ENCODE measurements around the gene NAGK.

The NAGK gene

DNA sequence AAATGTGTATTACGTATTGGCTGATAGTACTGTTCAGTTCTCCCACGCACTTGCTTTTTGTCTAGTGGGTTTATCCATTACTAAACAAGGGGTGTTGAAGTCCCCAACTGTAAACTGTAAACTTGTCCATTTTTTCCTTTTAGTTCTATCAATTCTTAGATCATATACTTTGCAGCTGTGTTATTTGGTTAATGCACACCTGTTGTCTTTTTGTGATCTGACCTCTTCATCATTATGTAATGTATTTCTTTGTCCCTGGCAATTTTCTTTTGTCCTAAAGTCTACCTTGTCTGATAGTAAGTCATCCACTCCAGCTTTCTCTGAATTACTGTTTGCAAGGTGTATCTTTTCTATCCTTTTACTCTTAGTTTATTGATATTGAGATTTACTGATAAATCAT lies 39.6 kb downstream of the NAGK start:
- DNase-seq (ENCODE audit: low read depth), result no peak

DNA sequence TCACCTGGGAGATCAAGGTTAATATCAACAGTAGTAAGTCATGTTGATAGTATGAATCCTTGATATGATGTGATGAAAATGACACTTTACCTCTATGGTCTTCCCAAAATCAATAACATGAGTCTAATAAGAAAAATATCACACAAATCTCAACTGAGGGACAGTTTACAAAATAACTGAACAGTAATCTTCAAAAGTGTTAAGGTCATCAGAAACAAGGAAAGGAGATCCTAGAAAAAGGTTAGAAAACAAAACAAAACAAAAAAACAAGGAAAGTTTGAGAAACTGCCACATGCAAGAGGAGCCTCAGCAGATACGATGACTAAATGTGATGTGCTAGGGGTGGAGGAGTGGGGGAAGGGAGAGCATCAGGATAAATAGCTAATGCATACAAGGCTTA lies 45.4 kb downstream of the NAGK start:
- no peak for DNase-seq (ENCODE audit: low read depth)

DNA sequence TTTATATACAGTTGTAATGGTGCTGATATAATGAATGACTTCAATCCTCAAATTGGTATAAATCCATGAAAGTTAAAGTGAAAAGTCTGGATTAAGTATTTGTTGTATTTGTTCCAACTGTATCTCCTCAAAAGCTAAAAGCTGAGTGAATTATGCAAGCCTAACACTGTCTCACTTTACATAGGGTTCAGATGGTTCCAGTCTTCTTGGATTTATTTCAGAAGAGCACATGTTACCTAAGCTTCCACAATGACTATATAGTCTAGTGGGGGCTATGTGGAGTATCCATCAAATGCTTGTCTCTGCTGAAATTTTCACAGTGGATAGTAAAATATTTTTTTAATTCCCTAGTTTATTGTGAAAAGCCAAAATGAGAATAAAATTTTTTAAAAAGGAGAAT lies 48.6 kb downstream of the NAGK start:
- no peak for DNase-seq (ENCODE audit: low read depth)

DNA sequence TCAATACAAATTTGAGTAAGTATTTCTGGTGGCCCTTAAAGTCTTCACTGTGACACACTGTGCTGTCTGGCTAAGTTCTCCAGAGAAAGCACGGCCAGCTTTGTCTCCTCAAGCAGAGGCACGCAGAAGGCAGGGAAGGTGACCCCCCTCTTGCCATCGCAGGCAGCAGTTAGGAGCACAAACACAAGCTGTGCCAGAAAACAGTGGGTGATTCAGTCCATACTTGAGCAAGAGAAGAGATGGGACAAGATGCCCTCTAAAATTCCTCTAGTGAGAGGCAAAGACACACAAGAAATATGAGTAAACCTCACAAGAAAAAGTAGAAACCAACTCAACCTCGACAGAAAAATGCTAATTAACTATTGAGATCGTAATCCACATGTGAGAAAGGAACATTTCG lies 51.7 kb downstream of the NAGK start:
- DNase-seq (ENCODE audit: low read depth), result peak; percentile 56

DNA sequence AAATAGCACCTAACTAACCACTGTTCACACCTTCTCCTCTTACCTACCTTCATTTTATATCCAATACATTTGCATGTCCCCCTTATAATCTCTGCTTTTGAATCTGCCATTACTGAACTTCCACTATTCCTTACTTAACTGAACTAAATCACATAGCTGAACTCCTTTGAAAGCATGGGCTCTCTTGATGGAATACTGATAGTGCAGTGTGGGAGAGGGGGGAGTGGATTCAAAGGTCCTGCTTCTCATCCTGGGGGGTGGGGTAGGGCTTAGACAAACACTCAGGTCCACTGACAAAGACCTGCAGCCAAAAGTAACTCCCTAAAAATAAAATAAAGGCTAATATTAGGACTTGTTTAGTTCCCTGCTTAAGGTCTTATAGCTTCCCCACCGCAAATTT lies 53.0 kb downstream of the NAGK start:
- DNase-seq (ENCODE audit: low read depth), result no peak

DNA sequence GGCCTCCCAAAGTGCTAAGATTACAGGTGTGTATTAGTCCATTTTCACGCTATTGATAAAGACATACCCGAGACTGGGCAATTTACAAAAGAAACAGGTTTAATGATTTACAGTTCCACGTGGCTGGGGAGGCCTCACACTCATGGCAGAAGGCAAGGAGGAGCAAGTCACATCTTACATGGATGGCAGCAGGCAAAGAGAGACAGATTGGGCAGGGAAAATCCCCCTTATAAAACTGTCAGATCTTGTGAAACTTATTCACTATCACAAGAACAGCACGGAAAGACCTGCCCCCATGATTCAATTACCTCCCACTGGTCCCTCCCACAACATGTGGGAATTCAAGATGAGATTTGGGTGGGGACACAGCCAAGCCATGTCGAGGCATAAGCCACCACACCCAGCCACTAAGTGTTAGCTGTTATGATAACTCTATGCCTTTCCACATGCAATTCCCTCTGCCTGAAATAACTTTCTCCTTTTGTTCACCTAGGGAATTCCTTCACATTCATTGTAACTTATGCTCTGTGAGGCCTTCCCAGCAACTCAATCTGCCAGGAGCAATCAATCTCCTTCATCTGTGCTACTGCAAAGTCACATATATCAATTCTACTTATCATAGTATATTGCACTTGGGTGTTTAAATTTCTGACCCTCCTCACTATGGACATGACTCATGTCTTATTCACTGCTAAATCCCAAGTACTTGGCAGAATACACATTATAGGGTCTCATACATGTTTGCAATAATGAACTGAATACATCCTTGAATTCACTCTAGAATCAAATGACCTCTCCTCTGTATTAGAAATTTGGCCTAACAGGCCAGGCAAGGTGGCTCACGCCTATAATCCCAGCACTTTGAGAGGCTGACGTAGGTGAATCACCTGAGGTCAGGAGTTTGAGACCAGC lies 54.2 kb downstream of the NAGK start:
- DNase-seq (ENCODE audit: low read depth), result no peak

DNA sequence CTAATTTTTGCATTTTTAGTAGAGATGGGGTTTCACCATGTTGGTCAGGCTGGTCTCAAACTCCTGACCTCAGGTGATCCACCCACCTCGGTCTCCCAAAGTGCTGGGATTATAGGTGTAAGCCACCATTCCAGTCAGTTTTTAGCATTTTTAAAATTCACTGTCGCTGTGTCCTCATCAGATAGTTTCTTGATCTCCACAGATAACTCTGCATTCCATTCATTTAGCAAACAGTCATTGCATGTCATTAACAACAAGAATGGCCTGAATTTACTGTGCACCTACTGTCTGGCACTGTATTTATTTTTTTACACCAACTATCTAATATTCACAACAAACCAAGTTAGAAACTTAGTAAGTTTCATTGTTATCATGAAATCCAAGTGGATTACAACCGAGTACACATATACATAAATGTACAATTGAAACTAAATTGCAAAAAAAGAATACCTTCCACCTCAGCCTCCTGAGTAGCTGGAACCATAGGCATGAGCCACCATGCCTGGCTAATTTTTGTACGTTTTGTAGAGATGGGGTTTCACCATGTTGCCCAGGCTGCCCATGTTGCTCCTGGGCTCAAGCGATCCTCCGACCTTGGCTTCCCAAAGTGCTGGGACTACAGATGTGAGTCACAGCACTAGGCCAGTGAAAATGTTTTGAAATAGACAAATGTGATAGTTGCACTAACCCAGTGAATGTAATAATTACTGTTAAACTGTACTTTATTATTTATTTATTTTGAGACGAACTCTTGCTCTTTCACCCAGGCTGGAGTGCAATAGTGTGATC lies 57.3 kb downstream of the NAGK start:
- DNase-seq (ENCODE audit: low read depth), result peak; percentile 37

DNA sequence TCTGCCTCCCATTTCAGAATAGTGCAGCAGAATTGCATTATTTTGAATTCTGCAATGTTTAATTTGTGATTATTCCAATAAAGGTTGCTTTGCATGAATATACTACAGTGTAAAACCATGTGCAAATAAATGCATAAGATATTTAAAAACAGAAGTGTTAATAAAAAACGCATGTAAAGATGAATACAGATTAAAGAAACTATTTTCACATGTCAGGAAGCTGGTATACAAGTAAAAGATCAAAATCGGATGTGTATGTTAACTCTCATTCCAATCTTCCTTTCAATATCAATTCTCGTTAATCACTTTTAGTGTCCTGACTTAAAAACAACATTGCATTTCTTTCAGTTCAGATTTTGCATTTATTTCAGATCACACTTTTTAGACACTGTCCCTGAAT lies 58.5 kb downstream of the NAGK start:
- no peak for DNase-seq (ENCODE audit: low read depth)
